ENCODE measurements around the gene IL34.

IL34 gene

GRCh38 chr16:70689035-70689969 is 42.9 kb downstream of the IL34 start:
- no peak for ATAC-seq
- TF ChIP-seq ZNF8 (CRISPR knock-in tag; IDR thresholded peaks at IDR 0.05) (no peak), ZNF565 (CRISPR knock-in tag; conservative IDR thresholded peaks at IDR 0.05; ENCODE audit: low read depth) (no peak), PATZ1 (CRISPR knock-in tag; IDR thresholded peaks at IDR 0.05; ENCODE audit: borderline replicate concordance) (no peak), POU6F1 (CRISPR knock-in tag; IDR thresholded peaks at IDR 0.05; ENCODE audit: borderline replicate concordance, low read depth) (no peak), TOX (CRISPR knock-in tag; IDR thresholded peaks at IDR 0.05; ENCODE audit: borderline replicate concordance) (no peak), ARNTL (CRISPR knock-in tag; IDR thresholded peaks at IDR 0.05; ENCODE audit: borderline replicate concordance, low read depth) (no peak), ZC3H10 (CRISPR knock-in tag; IDR thresholded peaks at IDR 0.05) (no peak), PPARA (CRISPR knock-in tag; IDR thresholded peaks at IDR 0.05; ENCODE audit: borderline replicate concordance) (no peak)
- TF ChIP-seq, protein P1, sequence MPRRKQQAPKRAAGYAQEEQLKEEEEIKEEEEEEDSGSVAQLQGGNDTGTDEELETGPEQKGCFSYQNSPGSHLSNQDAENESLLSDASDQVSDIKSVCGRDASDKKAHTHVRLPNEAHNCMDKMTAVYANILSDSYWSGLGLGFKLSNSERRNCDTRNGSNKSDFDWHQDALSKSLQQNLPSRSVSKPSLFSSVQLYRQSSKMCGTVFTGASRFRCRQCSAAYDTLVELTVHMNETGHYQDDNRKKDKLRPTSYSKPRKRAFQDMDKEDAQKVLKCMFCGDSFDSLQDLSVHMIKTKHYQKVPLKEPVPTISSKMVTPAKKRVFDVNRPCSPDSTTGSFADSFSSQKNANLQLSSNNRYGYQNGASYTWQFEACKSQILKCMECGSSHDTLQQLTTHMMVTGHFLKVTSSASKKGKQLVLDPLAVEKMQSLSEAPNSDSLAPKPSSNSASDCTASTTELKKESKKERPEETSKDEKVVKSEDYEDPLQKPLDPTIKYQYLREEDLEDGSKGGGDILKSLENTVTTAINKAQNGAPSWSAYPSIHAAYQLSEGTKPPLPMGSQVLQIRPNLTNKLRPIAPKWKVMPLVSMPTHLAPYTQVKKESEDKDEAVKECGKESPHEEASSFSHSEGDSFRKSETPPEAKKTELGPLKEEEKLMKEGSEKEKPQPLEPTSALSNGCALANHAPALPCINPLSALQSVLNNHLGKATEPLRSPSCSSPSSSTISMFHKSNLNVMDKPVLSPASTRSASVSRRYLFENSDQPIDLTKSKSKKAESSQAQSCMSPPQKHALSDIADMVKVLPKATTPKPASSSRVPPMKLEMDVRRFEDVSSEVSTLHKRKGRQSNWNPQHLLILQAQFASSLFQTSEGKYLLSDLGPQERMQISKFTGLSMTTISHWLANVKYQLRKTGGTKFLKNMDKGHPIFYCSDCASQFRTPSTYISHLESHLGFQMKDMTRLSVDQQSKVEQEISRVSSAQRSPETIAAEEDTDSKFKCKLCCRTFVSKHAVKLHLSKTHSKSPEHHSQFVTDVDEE (CRISPR knock-in tag; IDR thresholded peaks at IDR 0.05) = no peak

- ATAC-seq = no peak
- TF ChIP-seq OSR1 (CRISPR knock-in tag; IDR thresholded peaks at IDR 0.05) (no peak), ZNF565 (CRISPR knock-in tag; conservative IDR thresholded peaks at IDR 0.05; ENCODE audit: low read depth) (no peak), ZFP3 (CRISPR knock-in tag; IDR thresholded peaks at IDR 0.05) (no peak), POU6F1 (CRISPR knock-in tag; IDR thresholded peaks at IDR 0.05; ENCODE audit: borderline replicate concordance, low read depth) (no peak), SNAI2 (CRISPR knock-in tag; IDR thresholded peaks at IDR 0.05) (no peak), PPARA (CRISPR knock-in tag; IDR thresholded peaks at IDR 0.05; ENCODE audit: borderline replicate concordance) (no peak), RARB (CRISPR knock-in tag; IDR thresholded peaks at IDR 0.05) (no peak), CSDC2 (CRISPR knock-in tag; IDR thresholded peaks at IDR 0.05) (no peak), ZFP30 (CRISPR knock-in tag; IDR thresholded peaks at IDR 0.05) (no peak), ZC3H10 (CRISPR knock-in tag; IDR thresholded peaks at IDR 0.05) (no peak), CSRNP3 (CRISPR knock-in tag; IDR thresholded peaks at IDR 0.05) (no peak), ISL1 (CRISPR knock-in tag; IDR thresholded peaks at IDR 0.05) (no peak), TCF4 (CRISPR knock-in tag; IDR thresholded peaks at IDR 0.05; ENCODE audit: borderline replicate concordance) (no peak), ZNF70 (CRISPR knock-in tag; IDR thresholded peaks at IDR 0.05) (no peak), PATZ1 (CRISPR knock-in tag; IDR thresholded peaks at IDR 0.05; ENCODE audit: borderline replicate concordance) (no peak)
These were observed 43.9 kb downstream of the IL34 start for GRCh38 chr16:70689970-70690891.

Data from SK-N-SH treated with all-trans-retinoic acid at 6 μM for 48 hours (cell line).